K562 (cell line): Measurements from ENCODE around the gene ARID5B. TPM values are rescaled to one million over a fixed set of nuclear protein-coding genes. Genes with fewer than 3 reads are reported as not detected.

Source experiments
- ATAC-seq: fragments of 200-7000 bp; cut with Tn5 transposase; 3 replicates; pipeline ENCODE4 v1.9.1; 2020; ENCODE audit warnings: moderate library complexity
- BruUV-seq: library from RNA; stranded (reverse); fragments of 400-500 nt; replicated peaks from 2 replicates; lab custom pipeline; 2021; lab: Mats Ljungman, UMichigan
- CTCF ChIA-PET: fragments of 300-600 bp; formaldehyde crosslinking; extraction: SDS; loops from one replicate; lab custom pipeline; 2021; ENCODE audit warnings: low intra/inter-chr PET ratio; lab: Yijun Ruan, JAX
- POLR2A ChIA-PET: fragments of 300-600, 350-650 bp; sonication (Branson Sonifier 250); formaldehyde crosslinking; extraction: SDS; loops from one replicate; lab custom pipeline; 2021; ENCODE audit warnings: antibody characterized with exemption, inconsistent platforms; lab: Yijun Ruan, JAX
- DNase-seq, 4 experiments: peaks; one replicate each; pipeline versions ENCODE4 v3.0.0 to v3.0.0-alpha.2; 2011 to 2018; ENCODE audit warnings: low spot score in 3 of 4, mixed read lengths in 3 of 4; ENCODE audit errors: extremely low read depth in 1 of 4
- FAIRE-seq: peaks from 2 replicates; lab custom pipeline; 2011; peaks lifted over from hg19 to GRCh38; lab: Jason Lieb, UNC
- H2AFZ ChIP-seq: 2 replicates; pipeline ENCODE4 v1.6.0; 2011; ENCODE audit warnings: low read depth, low read length, control low read depth, inconsistent platforms
- H3K27ac ChIP-seq: fragments of 200-600 bp; 3 replicates; pipeline ENCODE4 v1.8.0; 2011; ENCODE audit warnings: low read depth, mild to moderate bottlenecking, control low read depth, inconsistent platforms, low read length, moderate library complexity, mixed read lengths; ENCODE audit errors: extremely low read depth
- H3K27me3 ChIP-seq, 2 experiments: fragments of 300-600 bp in 1 of 2; 2 replicates in 1 of 2; 3 replicates in 1 of 2; pipeline versions ENCODE4 v1.6.0 to v1.8.0; 2011; ENCODE audit warnings: inconsistent platforms in 2 of 2, low read length in 2 of 2, mild to moderate bottlenecking in 1 of 2, mixed read lengths in 1 of 2, moderate library complexity in 1 of 2; ENCODE audit not compliant: control insufficient read depth in 2 of 2, insufficient read depth in 2 of 2
- H3K36me3 ChIP-seq: fragments of 300-600 bp; 3 replicates; pipeline ENCODE4 v1.8.0; 2011; ENCODE audit warnings: mild to moderate bottlenecking, low read length, inconsistent platforms; ENCODE audit not compliant: control insufficient read depth, insufficient read depth
- H3K4me1 ChIP-seq, 2 experiments: fragments of 200-600 bp in 1 of 2; replicated peaks in 1 of 2; 2 replicates in 1 of 2; 3 replicates in 1 of 2; pipeline versions ENCODE4 v1.5.1 to v1.8.0; 2011; ENCODE audit warnings: inconsistent platforms in 2 of 2, low read length in 2 of 2, mild to moderate bottlenecking in 1 of 2, mixed read lengths in 1 of 2, moderate library complexity in 1 of 2; ENCODE audit not compliant: control insufficient read depth in 2 of 2, insufficient read depth in 2 of 2
- H3K4me2 ChIP-seq: 2 replicates; pipeline ENCODE4 v1.6.1; 2011; ENCODE audit warnings: low read length, control low read depth, inconsistent platforms, mixed read lengths; ENCODE audit not compliant: insufficient read depth
- H3K4me3 ChIP-seq: fragments of 200-600 bp; sonication (generic), shearing (Covaris generic); 2 replicates; pipeline ENCODE4 v1.5.1; 2016; ENCODE audit warnings: control low read depth, inconsistent platforms
- H3K79me2 ChIP-seq: fragments of 200-600 bp; 3 replicates; pipeline ENCODE4 v1.8.0; 2011; ENCODE audit warnings: low read length, inconsistent platforms; ENCODE audit not compliant: control insufficient read depth, insufficient read depth
- H3K9ac ChIP-seq, 2 experiments: 2 replicates each; pipeline versions ENCODE4 v1.6.0 to v1.6.1; 2011; ENCODE audit warnings: low read depth in 2 of 2, low read length in 2 of 2, control low read depth in 1 of 2, inconsistent platforms in 1 of 2, mild to moderate bottlenecking in 1 of 2, mixed read lengths in 1 of 2; ENCODE audit not compliant: insufficient read depth in 1 of 2
- H3K9me1 ChIP-seq: one replicate; pipeline ENCODE4 v1.6.0; 2011; ENCODE audit warnings: inconsistent platforms, mild to moderate bottlenecking, low read length, moderate library complexity; ENCODE audit not compliant: control insufficient read depth, insufficient read depth
- H3K9me3 ChIP-seq: replicated peaks from 2 replicates; pipeline ENCODE4 v1.5.1; 2011; ENCODE audit warnings: low read depth, low read length, inconsistent platforms; ENCODE audit not compliant: control insufficient read depth, insufficient read depth
- H4K20me1 ChIP-seq: replicated peaks from 2 replicates; pipeline ENCODE4 v1.6.1; 2011; ENCODE audit warnings: low read length, inconsistent platforms, mixed read lengths; ENCODE audit not compliant: control insufficient read depth, insufficient read depth
- CBFA2T3 ChIP-seq: fragments of 450-650 bp; IDR thresholded peaks from 2 replicates; pipeline ENCODE4 v1.6.1; 2017
- GATAD2A ChIP-seq: fragments of 450-650 bp; IDR thresholded peaks from 2 replicates; pipeline ENCODE4 v1.6.1; 2017
- GMEB1 ChIP-seq: fragments of 250-450 bp; sonication (Bioruptor Pico); IDR thresholded peaks from 2 replicates; pipeline ENCODE4 v1.4.0; 2020; ENCODE audit warnings: mild to moderate bottlenecking
- MCM5 ChIP-seq: fragments of 450-650 bp; IDR thresholded peaks from 2 replicates; pipeline ENCODE4 v1.6.1; 2016; ENCODE audit warnings: low read depth
- PTRF ChIP-seq: fragments of 450-650 bp; IDR thresholded peaks from 2 replicates; pipeline ENCODE4 v1.6.1; 2016; ENCODE audit warnings: mild to moderate bottlenecking, missing genetic modification characterization, missing compliant biosample characterization
- SMAD3 ChIP-seq: fragments of 450-650 bp; formaldehyde crosslinking; conservative IDR thresholded peaks from 2 replicates; pipeline ENCODE4 v1.4.0; 2020; ENCODE audit warnings: mild to moderate bottlenecking
- TAF7 ChIP-seq: fragments of 450-650 bp; IDR thresholded peaks from 2 replicates; pipeline ENCODE4 v1.6.1; 2016; ENCODE audit warnings: missing genetic modification characterization, missing compliant biosample characterization
- TCF15 ChIP-seq: fragments of 250-450 bp; sonication (Bioruptor Pico); IDR thresholded peaks from 2 replicates; pipeline ENCODE4 v1.8.0; 2022; ENCODE audit warnings: moderate library complexity, mild to moderate bottlenecking, inconsistent platforms
- TRIM24 ChIP-seq, 2 experiments: fragments of 450-650 bp; IDR thresholded peaks; 2 replicates each; pipeline ENCODE4 v1.6.1; 2016
- WHSC1 ChIP-seq: IDR thresholded peaks from one replicate; pipeline ENCODE4 v1.6.1; 2012; ENCODE audit warnings: low read length, control low read depth, inconsistent platforms
- XRCC5 ChIP-seq: fragments of 200-400 bp; formaldehyde crosslinking; IDR thresholded peaks from 2 replicates; pipeline ENCODE4 v1.6.1; 2017; ENCODE audit warnings: low read depth, mild to moderate bottlenecking, low read length
- ZEB2 ChIP-seq: fragments of 450-650 bp; IDR thresholded peaks from 2 replicates; pipeline ENCODE4 v1.6.1; 2016
- ZFP91 ChIP-seq: sonication (generic); formaldehyde crosslinking; IDR thresholded peaks from 2 replicates; pipeline ENCODE4 v1.8.0; 2022; ENCODE audit warnings: mild to moderate bottlenecking, missing genetic modification reagents
- ZNF280B ChIP-seq: fragments of 250-450 bp; sonication (Bioruptor Pico); IDR thresholded peaks from 2 replicates; pipeline ENCODE4 v1.5.1; 2021; ENCODE audit warnings: mild to moderate bottlenecking
- ZNF764 ChIP-seq: fragments of 250-450 bp; sonication (Bioruptor Pico); IDR thresholded peaks from 2 replicates; pipeline ENCODE4 v1.4.0; 2020; ENCODE audit warnings: low read depth, mild to moderate bottlenecking, moderate library complexity
- WGBS: fragments of 100-300 bp; shearing (Covaris generic); methylation state at CpG from one replicate; pipeline ENCODE4 v1.1.6; 2016; ENCODE audit warnings: low coverage, mixed read lengths; ENCODE audit not compliant: insufficient coverage; ENCODE audit errors: missing lambda C conversion rate; 5-methylcytosine and 5-hydroxymethylcytosine counted together
- in situ Hi-C: fragments of 300-500 bp; cut with MboI; formaldehyde crosslinking; loops from 4 replicates; pipeline ENCODE4 v1.15.0; 2018; ENCODE audit warnings: inconsistent platforms, mixed read lengths
- intact Hi-C: fragments of 100-400 bp; cut with micrococcal nuclease; formaldehyde crosslinking; loops from 2 replicates; pipeline ENCODE4 v1.14.2; 2022
- polyA plus RNA-seq, 8 experiments: library from polyadenylated mRNA; depleted of rRNA in 4 of 8; stranded (reverse) in 5 of 8; unstranded in 3 of 8; fragments of >200 nt; fragmentation: Nextera tagmentation in 2 of 8; fragmentation: Illumina TruSeq in 1 of 8; extraction: Ambion mirVana in 2 of 8; extraction: Trizol in 1 of 8; gene quantifications; 2 replicates each; pipeline versions ENCODE4 v1.2.1 to v1.2.3, GENCODE V29; 2011 to 2014; ENCODE audit warnings: inconsistent platforms in 1 of 8, missing spikeins in 1 of 8
- total RNA-seq, 7 experiments: library from RNA; depleted of rRNA in 6 of 7; stranded (reverse); fragments of >200 nt in 6 of 7; fragmentation: Illumina TruSeq in 2 of 7; extraction: Trizol in 2 of 7; gene quantifications; 2 replicates each; pipeline versions ENCODE4 v1.2.1 to v1.2.3, GENCODE V29; 2011 to 2021; ENCODE audit warnings: low replicate concordance in 1 of 7

ARID5B gene
- total and polyA plus RNA-seq, 9 of the 15 experiments (the other 6 are each of a cell fraction or from before 2014, with no cell fraction given), result 0.48 to 1.6 (median 0.80) TPM

- no peak for TF ChIP-seq ZNF280B (CRISPR knock-in tag)
- TF ChIP-seq TCF15 (CRISPR knock-in tag), result no peak
- TF ChIP-seq ZEB2, result no peak
- no peak for TF ChIP-seq SMAD3
- TF ChIP-seq TAF7 (tag), result no peak
- no peak for TF ChIP-seq TRIM24 (IDR thresholded peaks at IDR 0.05)
- no peak for TF ChIP-seq XRCC5
Observed at GRCh38 chr10:62029401-62029800, 127.9 kb downstream of the ARID5B start (continued).

- intact Hi-C loops (no loop called here), in situ Hi-C loops (no loop called here)
- FAIRE-seq, result no peak
- Histone ChIP-seq H3K79me2 (no peaks in the 10 kb centered on the region), H3K9ac (no peak overlapping the region), H2AFZ (no peak overlapping the region), H4K20me1 (no peaks in the 10 kb centered on the region), H3K9me3 (no peaks in the 10 kb centered on the region), H3K27ac (no peak overlapping the region), H3K9me1 (no peaks in the 10 kb centered on the region), H3K4me3 (no peak overlapping the region), H3K27me3 (peaks cover 0 to 7% of the 10 kb centered on the region in 2 experiments; a peak in 2 of 5 replicates), H3K36me3 (no peaks in the 10 kb centered on the region), H3K4me1 (no peaks in the 10 kb centered on the region), H3K4me2 (no peak overlapping the region)
- ChIA-PET CTCF (no interaction called here), POLR2A (no interaction called here)
- 17% methylated on average over 2 of the region's 2 CpGs for WGBS
- BruUV-seq, result no TSS peak
- no peak for DNase-seq
- no peak for ATAC-seq
- TF ChIP-seq WHSC1 (no peak), ZFP91 (CRISPR knock-in tag) (no peak), GMEB1 (CRISPR knock-in tag) (no peak), CBFA2T3 (no peak), MCM5 (no peak), ZNF764 (CRISPR knock-in tag) (no peak), PTRF (tag) (no peak), ZEB2 (no peak), GATAD2A (no peak)
Observed at GRCh38 chr10:62031507-62031906, 130.0 kb downstream of the ARID5B start.
